SU-DHL-6 (cell line): ENCODE results near the gene F2R.

Experiments
- CTCF ChIP-seq: fragments of 200-600 bp; sonication (generic); IDR thresholded peaks from one replicate; pipeline ENCODE4 v1.5.1; 2017; ENCODE audit warnings: antibody characterized with exemption, mild to moderate bottlenecking, low read length, moderate library complexity; ENCODE audit not compliant: insufficient read depth, poor library complexity, severe bottlenecking
- EZH2phosphoT487 ChIP-seq: fragments of 200-600 bp; sonication (generic), shearing (Covaris generic); conservative IDR thresholded peaks from 2 replicates; pipeline ENCODE4 v1.6.1; 2018; ENCODE audit warnings: mild to moderate bottlenecking, antibody characterized with exemption, low read length, moderate library complexity, mixed read lengths

- TF ChIP-seq CTCF (no peak), EZH2phosphoT487 (no peak)
These were observed 50.8 kb downstream of the F2R start for GRCh38 chr5:76766746-76767145.
